Activated CD8-positive, alpha-beta T cell treated with anti-CD3 and anti-CD28 coated beads for 36 hours (primary cell): ENCODE measurements around the gene SPOCK3. TPM values are rescaled to one million over a fixed set of nuclear protein-coding genes. Genes with fewer than 3 reads are reported as not detected.

ENCODE experiments used
- ATAC-seq: fragments of 200-7000 bp; cut with Tn5 transposase; one replicate; pipeline ENCODE4 v1.10.0; 2021; ENCODE audit warnings: mild to moderate bottlenecking, moderate library complexity
- CTCF ChIA-PET: fragments of 350-600 bp; sonication (Branson Sonifier 250); formaldehyde crosslinking; loops from one replicate; lab custom pipeline; 2021; ENCODE audit warnings: antibody characterized with exemption; lab: Charles Lee
- POLR2A ChIA-PET: fragments of 350-600 bp; sonication (Branson Sonifier 250); formaldehyde crosslinking; loops from one replicate; lab custom pipeline; 2021; ENCODE audit warnings: antibody characterized with exemption; lab: Charles Lee
- DNase-seq: peaks from one replicate; pipeline ENCODE4 v3.0.0-alpha.2; 2020
- H3K27ac Mint-ChIP-seq: one replicate; pipeline ENCODE4 v1.8.0; 2021; ENCODE audit warnings: mild to moderate bottlenecking, mixed read lengths
- H3K27me3 Mint-ChIP-seq: one replicate; pipeline ENCODE4 v1.8.0; 2021; ENCODE audit warnings: mixed read lengths
- H3K36me3 Mint-ChIP-seq: one replicate; pipeline ENCODE4 v1.8.0; 2021; ENCODE audit warnings: low read depth, mixed read lengths
- H3K4me1 Mint-ChIP-seq: one replicate; pipeline ENCODE4 v1.8.0; 2021; ENCODE audit warnings: low read depth, mixed read lengths
- H3K4me3 Mint-ChIP-seq: one replicate; pipeline ENCODE4 v1.8.0; 2021; ENCODE audit warnings: mild to moderate bottlenecking, moderate library complexity, mixed read lengths
- H3K9me3 Mint-ChIP-seq: one replicate; pipeline ENCODE4 v1.8.0; 2021; ENCODE audit warnings: mixed read lengths
- intact Hi-C: fragments of 100-400 bp; cut with micrococcal nuclease; formaldehyde crosslinking; loops from one replicate; pipeline ENCODE4 v1.10.0; 2022
- total RNA-seq, 2 experiments: library from RNA; stranded (reverse); gene quantifications; one replicate each; pipeline ENCODE4 v1.2.3, GENCODE V29; 2021
- TF ChIP-seq, protein P1 (sequence below): fragments of 200-600 bp; IDR thresholded peaks from one replicate; pipeline ENCODE4 v1.8.0; 2022; ENCODE audit warnings: antibody characterized with exemption, mild to moderate bottlenecking

Gene SPOCK3
- total RNA-seq, 2 experiments from 2014 or later, result not detected

DNA sequence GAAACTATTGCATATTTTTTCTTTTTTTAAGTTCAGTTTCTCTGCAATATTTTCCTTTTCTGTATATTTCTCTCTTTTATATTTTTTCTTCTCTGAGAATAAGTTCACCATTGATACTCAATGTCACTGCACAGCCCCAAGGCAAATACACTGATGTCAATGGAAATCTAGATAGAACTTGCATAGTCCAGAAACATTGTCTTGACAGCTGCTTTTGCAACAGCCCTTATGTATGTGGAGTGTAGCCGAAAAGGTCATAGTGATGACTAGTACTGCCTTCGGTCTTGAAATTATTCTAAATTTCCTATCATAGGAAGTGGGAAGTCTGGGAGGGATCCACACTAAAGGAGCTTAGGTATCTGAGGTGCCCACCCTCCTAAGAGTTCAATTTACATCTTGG, 150.0 kb downstream of the SPOCK3 start:
- Mint-ChIP-seq H3K4me3 (no peak overlapping the region), H3K27ac (no peak overlapping the region), H3K9me3 (no peaks in the 10 kb centered on the region), H3K36me3 (no peaks in the 10 kb centered on the region), H3K4me1 (no peaks in the 10 kb centered on the region), H3K27me3 (no peaks in the 10 kb centered on the region)
- TF ChIP-seq, protein P1, sequence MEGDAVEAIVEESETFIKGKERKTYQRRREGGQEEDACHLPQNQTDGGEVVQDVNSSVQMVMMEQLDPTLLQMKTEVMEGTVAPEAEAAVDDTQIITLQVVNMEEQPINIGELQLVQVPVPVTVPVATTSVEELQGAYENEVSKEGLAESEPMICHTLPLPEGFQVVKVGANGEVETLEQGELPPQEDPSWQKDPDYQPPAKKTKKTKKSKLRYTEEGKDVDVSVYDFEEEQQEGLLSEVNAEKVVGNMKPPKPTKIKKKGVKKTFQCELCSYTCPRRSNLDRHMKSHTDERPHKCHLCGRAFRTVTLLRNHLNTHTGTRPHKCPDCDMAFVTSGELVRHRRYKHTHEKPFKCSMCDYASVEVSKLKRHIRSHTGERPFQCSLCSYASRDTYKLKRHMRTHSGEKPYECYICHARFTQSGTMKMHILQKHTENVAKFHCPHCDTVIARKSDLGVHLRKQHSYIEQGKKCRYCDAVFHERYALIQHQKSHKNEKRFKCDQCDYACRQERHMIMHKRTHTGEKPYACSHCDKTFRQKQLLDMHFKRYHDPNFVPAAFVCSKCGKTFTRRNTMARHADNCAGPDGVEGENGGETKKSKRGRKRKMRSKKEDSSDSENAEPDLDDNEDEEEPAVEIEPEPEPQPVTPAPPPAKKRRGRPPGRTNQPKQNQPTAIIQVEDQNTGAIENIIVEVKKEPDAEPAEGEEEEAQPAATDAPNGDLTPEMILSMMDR, result no peak
- ChIA-PET CTCF (no interaction called here), POLR2A (no interaction called here)
- intact Hi-C loops, result no loop called here
- DNase-seq (no peak), ATAC-seq (no peak)

DNA sequence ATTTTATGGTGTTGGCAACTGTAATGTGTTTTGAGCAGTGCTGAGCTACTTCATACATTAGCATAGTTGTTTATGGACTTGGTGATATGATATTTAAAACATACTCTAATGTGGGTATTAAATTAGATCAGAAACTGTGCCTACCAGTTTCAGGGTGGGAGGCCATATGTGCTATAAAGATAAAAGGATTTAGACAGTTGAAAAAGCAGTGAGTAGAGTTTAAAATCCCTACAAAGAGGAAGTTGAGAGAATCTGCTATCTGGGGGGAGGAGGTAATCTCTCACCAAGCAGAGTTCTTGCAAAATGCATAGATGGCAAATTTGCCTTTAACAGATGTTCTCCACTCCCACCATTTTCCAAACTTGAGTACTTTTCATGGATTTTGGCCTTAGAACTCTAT, 154.5 kb downstream of the SPOCK3 start:
- no peaks in the 10 kb centered on the region for H3K4me1 Mint-ChIP-seq

DNA sequence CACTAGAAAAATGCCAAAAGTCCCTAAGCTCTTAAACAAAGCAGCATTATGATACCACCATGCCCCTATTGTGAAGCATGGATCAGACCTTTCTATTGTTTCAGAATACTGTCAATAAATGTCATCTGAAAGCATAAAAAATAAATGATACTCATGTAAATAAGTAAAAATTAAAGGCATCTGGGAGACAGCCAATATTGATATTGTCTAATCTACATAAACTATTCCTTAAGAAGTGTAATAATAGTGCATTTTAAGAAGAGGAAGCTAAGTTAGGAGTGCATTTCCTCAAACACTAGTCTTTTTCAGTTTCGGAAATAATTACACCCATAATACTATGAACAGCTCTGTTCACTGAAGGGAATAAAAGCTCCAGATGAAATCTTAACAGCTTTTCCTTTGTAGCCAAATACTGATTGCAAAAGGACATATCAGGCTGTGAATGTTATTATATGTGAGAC, 181.6 kb downstream of the SPOCK3 start:
- ChIA-PET POLR2A (no interaction called here), CTCF (no interaction called here)
- Mint-ChIP-seq H3K4me3 (no peak overlapping the region), H3K9me3 (no peaks in the 10 kb centered on the region), H3K27ac (no peak overlapping the region), H3K27me3 (no peaks in the 10 kb centered on the region), H3K36me3 (no peaks in the 10 kb centered on the region), H3K4me1 (no peaks in the 10 kb centered on the region)
- no peak for ATAC-seq
- intact Hi-C loops, result no loop called here
- no peak for DNase-seq
- TF ChIP-seq, protein P1, result no peak

More for the DNA sequence above, 154.5 kb downstream of the SPOCK3 start:
- Mint-ChIP-seq H3K27me3 (no peaks in the 10 kb centered on the region), H3K4me3 (no peak overlapping the region), H3K27ac (no peak overlapping the region), H3K9me3 (peaks cover 3% of the 10 kb centered on the region), H3K36me3 (no peaks in the 10 kb centered on the region)
- CTCF ChIA-PET, result no interaction called here
- DNase-seq (no peak), ATAC-seq (no peak)
- TF ChIP-seq, protein P1, result no peak
- intact Hi-C loops, result no loop called here
- POLR2A ChIA-PET, result no interaction called here

DNA sequence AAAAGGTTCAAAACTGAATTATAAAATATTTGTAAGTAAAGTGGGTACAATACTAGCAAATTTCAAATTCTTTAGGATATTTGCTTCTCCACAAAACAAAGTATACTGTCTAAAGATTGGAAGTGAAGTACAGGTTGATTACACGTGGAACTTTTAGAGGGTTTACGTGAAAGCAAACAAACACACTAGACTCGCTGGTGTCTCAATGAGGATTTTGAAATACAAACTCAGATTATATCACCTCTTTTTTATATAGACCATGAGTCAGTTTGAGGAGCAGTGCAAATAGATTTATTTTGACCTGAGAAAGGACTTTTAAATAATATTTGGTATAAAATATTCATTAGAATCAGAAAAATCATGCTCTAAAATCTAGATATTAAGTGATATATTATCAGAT, 185.0 kb downstream of the SPOCK3 start:
- CTCF ChIA-PET, result interaction anchor here (0.8 kb wide), 1 partner anchor 13 kb away, joined by 3 read pairs; no protein-coding TSS in a partner anchor
- no peaks in the 10 kb centered on the region for H3K4me1 Mint-ChIP-seq
- DNase-seq, result no peak
- no peaks in the 10 kb centered on the region for H3K27me3 Mint-ChIP-seq
- intact Hi-C loops, result no loop called here
- no peak overlapping the region for H3K27ac Mint-ChIP-seq
- ATAC-seq, result no peak
- peaks cover 4% of the 10 kb centered on the region for H3K9me3 Mint-ChIP-seq
- TF ChIP-seq, protein P1, result no peak
- POLR2A ChIA-PET, result no interaction called here
- H3K4me3 Mint-ChIP-seq, result no peak overlapping the region
- H3K36me3 Mint-ChIP-seq, result no peaks in the 10 kb centered on the region

DNA sequence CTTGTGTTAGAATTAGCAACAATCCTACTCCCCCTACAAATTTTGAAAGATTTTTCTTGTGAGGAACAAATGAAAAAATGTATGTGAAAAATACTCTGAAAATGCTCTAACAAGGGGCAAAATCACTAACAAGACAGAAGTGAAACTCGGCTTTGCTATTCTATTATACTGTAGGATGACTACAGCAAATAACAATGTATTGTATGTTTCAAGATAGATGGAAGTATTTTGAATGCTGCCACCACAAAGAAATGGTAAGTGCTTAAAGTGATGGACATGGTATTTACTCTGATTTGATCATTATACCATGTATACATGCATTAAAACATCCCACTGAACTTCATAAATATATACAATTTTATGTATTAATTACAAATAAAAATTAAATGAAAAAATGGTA, 192.8 kb downstream of the SPOCK3 start:
- ATAC-seq, result no peak
- no peaks in the 10 kb centered on the region for H3K27me3 Mint-ChIP-seq

More for the DNA sequence above, 192.8 kb downstream of the SPOCK3 start:
- H3K4me3 Mint-ChIP-seq, result no peak overlapping the region
- intact Hi-C loops, result no loop called here
- no peak for DNase-seq
- H3K9me3 Mint-ChIP-seq, result no peaks in the 10 kb centered on the region
- H3K4me1 Mint-ChIP-seq, result no peaks in the 10 kb centered on the region
- TF ChIP-seq, protein P1, result no peak
- ChIA-PET POLR2A (no interaction called here), CTCF (no interaction called here)
- no peak overlapping the region for H3K27ac Mint-ChIP-seq
- H3K36me3 Mint-ChIP-seq, result no peaks in the 10 kb centered on the region
